GM12878 (cell line): ENCODE measurements around the gene GNB2. TPM values are rescaled to one million over a fixed set of nuclear protein-coding genes. Genes with fewer than 3 reads are reported as not detected.

Source experiments
- BCL11A ChIP-seq: IDR thresholded peaks from 2 replicates; pipeline ENCODE4 v1.6.1; 2011; ENCODE audit warnings: low read depth, low read length
- CEBPB ChIP-seq, 2 experiments: fragments of 150-350 bp in 1 of 2; IDR thresholded peaks; 2 replicates each; pipeline ENCODE4 v1.6.1; 2012 to 2014; ENCODE audit warnings: low read depth in 2 of 2, low read length in 2 of 2, borderline replicate concordance in 1 of 2, inconsistent platforms in 1 of 2
- DPF2 ChIP-seq: fragments of 450-650 bp; IDR thresholded peaks from 2 replicates; pipeline ENCODE4 v1.6.1; 2017; ENCODE audit warnings: mild to moderate bottlenecking
- SREBF1 ChIP-seq: IDR thresholded peaks from 2 replicates; pipeline ENCODE4 v1.6.1; 2012; ENCODE audit warnings: mild to moderate bottlenecking, low read length
- polyA plus RNA-seq, 11 experiments: library from polyadenylated mRNA; depleted of rRNA in 4 of 11; unstranded in 6 of 11; stranded (reverse) in 5 of 11; fragments of >200 nt; fragmentation: Nextera tagmentation in 4 of 11; fragmentation: Illumina TruSeq in 1 of 11; extraction: Ambion mirVana in 4 of 11; extraction: Trizol in 1 of 11; gene quantifications; 1 replicate in 1 of 11; 2 replicates in 10 of 11; pipeline versions ENCODE4 v1.2.1 to v1.2.3, GENCODE V29; 2011 to 2016; ENCODE audit warnings: inconsistent platforms in 2 of 11, missing spikeins in 2 of 11, low read depth in 1 of 11
- total RNA-seq, 4 experiments: library from RNA; depleted of rRNA in 3 of 4; stranded (reverse); fragments of >200 nt in 3 of 4; fragmentation: Illumina TruSeq in 1 of 4; extraction: Trizol in 1 of 4; gene quantifications; 2 replicates each; pipeline versions ENCODE4 v1.2.1 to v1.2.3, GENCODE V29; 2013 to 2021
- TF ChIP-seq, protein P1 (sequence below): IDR thresholded peaks from 2 replicates; pipeline ENCODE4 v1.6.1; 2011; ENCODE audit warnings: borderline replicate concordance, low read depth, mild to moderate bottlenecking, moderate library complexity, low read length; ENCODE audit not compliant: insufficient read depth, poor library complexity, severe bottlenecking
- TF ChIP-seq, protein P2 (sequence below): IDR thresholded peaks from 2 replicates; pipeline ENCODE4 v1.6.1; 2011; ENCODE audit warnings: low read depth, low read length, improper control_type of control experiment, borderline replicate concordance
- TF ChIP-seq, protein P3 (sequence below): fragments of 450-650 bp; IDR thresholded peaks from 2 replicates; pipeline ENCODE4 v1.6.1; 2016; ENCODE audit warnings: mild to moderate bottlenecking, moderate library complexity, borderline replicate concordance
- TF ChIP-seq, protein P4 (sequence below): IDR thresholded peaks from 2 replicates; pipeline ENCODE4 v1.6.1; 2012; ENCODE audit warnings: mild to moderate bottlenecking, low read depth, low read length

The GNB2 gene
- total and polyA plus RNA-seq, 10 of the 15 experiments (the other 5 are each of a cell fraction or from before 2014, with no cell fraction given): 0.35 to 175 (median 59.7) TPM

DNA sequence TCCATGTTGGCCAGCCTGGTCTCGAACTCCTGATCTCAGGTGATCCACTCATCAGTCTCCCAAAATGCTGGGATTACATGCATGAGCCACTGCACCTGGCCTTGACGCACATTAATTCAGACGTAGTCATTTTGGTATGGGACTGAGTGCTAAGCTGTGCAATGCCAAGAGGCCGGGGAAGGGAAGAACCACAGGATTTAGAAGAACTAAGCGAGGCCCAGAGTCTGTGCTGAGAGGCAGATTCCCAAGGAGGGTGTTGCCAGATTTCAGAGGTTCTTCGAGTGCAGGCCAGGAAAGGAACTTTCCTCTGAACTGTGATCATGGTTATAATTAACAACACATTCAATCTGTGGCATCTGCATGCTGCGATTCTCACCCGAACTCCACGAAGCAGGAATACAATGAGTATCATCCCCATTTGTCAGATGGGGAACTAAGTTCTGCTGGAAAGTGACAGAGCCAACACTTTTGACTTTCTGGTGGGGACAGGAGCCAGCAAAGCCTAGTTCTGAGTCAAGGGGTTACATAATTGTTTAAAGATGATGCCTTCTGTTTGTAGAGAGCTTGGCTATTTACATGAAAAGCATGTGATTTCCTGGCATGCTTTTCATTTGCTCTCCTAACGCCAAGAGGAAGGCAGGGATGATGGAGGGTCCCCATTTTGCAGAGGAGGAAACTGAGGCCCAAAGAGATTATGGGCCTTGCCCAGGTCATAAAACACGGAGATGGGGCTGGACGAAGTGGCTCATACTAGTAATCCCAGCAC lies 53.6 kb downstream of the GNB2 start (continued):
- TF ChIP-seq, protein P1, sequence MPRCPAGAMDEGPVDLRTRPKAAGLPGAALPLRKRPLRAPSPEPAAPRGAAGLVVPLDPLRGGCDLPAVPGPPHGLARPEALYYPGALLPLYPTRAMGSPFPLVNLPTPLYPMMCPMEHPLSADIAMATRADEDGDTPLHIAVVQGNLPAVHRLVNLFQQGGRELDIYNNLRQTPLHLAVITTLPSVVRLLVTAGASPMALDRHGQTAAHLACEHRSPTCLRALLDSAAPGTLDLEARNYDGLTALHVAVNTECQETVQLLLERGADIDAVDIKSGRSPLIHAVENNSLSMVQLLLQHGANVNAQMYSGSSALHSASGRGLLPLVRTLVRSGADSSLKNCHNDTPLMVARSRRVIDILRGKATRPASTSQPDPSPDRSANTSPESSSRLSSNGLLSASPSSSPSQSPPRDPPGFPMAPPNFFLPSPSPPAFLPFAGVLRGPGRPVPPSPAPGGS: no peak
- TF ChIP-seq DPF2 (no peak), SREBF1 (no peak), CEBPB (IDR thresholded peaks at IDR 0.05; ENCODE audit: borderline replicate concordance in 1 of 2, low read depth in 2 of 2, low read length in 2 of 2) (no peak), BCL11A (no peak)
- TF ChIP-seq, protein P2, sequence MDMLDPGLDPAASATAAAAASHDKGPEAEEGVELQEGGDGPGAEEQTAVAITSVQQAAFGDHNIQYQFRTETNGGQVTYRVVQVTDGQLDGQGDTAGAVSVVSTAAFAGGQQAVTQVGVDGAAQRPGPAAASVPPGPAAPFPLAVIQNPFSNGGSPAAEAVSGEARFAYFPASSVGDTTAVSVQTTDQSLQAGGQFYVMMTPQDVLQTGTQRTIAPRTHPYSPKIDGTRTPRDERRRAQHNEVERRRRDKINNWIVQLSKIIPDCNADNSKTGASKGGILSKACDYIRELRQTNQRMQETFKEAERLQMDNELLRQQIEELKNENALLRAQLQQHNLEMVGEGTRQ: no peak
- TF ChIP-seq, protein P3, sequence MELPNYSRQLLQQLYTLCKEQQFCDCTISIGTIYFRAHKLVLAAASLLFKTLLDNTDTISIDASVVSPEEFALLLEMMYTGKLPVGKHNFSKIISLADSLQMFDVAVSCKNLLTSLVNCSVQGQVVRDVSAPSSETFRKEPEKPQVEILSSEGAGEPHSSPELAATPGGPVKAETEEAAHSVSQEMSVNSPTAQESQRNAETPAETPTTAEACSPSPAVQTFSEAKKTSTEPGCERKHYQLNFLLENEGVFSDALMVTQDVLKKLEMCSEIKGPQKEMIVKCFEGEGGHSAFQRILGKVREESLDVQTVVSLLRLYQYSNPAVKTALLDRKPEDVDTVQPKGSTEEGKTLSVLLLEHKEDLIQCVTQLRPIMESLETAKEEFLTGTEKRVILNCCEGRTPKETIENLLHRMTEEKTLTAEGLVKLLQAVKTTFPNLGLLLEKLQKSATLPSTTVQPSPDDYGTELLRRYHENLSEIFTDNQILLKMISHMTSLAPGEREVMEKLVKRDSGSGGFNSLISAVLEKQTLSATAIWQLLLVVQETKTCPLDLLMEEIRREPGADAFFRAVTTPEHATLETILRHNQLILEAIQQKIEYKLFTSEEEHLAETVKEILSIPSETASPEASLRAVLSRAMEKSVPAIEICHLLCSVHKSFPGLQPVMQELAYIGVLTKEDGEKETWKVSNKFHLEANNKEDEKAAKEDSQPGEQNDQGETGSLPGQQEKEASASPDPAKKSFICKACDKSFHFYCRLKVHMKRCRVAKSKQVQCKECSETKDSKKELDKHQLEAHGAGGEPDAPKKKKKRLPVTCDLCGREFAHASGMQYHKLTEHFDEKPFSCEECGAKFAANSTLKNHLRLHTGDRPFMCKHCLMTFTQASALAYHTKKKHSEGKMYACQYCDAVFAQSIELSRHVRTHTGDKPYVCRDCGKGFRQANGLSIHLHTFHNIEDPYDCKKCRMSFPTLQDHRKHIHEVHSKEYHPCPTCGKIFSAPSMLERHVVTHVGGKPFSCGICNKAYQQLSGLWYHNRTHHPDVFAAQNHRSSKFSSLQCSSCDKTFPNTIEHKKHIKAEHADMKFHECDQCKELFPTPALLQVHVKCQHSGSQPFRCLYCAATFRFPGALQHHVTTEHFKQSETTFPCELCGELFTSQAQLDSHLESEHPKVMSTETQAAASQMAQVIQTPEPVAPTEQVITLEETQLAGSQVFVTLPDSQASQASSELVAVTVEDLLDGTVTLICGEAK: no peak
- TF ChIP-seq, protein P4, sequence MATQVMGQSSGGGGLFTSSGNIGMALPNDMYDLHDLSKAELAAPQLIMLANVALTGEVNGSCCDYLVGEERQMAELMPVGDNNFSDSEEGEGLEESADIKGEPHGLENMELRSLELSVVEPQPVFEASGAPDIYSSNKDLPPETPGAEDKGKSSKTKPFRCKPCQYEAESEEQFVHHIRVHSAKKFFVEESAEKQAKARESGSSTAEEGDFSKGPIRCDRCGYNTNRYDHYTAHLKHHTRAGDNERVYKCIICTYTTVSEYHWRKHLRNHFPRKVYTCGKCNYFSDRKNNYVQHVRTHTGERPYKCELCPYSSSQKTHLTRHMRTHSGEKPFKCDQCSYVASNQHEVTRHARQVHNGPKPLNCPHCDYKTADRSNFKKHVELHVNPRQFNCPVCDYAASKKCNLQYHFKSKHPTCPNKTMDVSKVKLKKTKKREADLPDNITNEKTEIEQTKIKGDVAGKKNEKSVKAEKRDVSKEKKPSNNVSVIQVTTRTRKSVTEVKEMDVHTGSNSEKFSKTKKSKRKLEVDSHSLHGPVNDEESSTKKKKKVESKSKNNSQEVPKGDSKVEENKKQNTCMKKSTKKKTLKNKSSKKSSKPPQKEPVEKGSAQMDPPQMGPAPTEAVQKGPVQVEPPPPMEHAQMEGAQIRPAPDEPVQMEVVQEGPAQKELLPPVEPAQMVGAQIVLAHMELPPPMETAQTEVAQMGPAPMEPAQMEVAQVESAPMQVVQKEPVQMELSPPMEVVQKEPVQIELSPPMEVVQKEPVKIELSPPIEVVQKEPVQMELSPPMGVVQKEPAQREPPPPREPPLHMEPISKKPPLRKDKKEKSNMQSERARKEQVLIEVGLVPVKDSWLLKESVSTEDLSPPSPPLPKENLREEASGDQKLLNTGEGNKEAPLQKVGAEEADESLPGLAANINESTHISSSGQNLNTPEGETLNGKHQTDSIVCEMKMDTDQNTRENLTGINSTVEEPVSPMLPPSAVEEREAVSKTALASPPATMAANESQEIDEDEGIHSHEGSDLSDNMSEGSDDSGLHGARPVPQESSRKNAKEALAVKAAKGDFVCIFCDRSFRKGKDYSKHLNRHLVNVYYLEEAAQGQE: no peak
